ENCODE data around the gene NCBP1. TPM values are rescaled to one million over a fixed set of nuclear protein-coding genes. Genes with fewer than 3 reads are reported as not detected.

NCBP1 gene
- total and polyA plus RNA-seq, 9 of the 15 experiments (the other 6 are each of a cell fraction or from before 2014, with no cell fraction given): 29.4 to 69.7 (median 57.5) TPM

DNA sequence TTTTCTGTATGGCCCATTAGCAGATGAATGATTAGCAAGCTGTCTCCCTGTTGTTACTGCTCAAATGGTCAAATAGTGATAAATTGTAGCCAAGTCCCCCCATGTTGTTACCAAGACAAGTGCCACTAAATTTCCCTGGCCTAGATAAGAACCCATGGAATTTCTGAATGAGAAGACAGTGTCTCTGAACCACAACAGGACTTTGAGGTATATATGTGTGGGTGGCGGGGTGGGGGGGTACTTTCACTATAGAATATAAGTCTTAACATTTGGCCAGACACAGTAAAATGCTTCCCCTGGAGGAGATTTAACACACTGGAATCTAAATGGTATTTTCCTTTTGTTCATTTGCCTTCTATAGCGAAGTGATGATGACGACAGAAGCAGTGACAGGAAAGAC, 34.9 kb downstream of the NCBP1 start (continued):
- TF ChIP-seq MAZ (CRISPR knock-in tag; conservative IDR thresholded peaks at IDR 0.05 in 1 of 2, IDR thresholded peaks at IDR 0.05 in 1 of 2) (no peak), HDAC2 (IDR thresholded peaks at IDR 0.05) (no peak), IRF2 (CRISPR knock-in tag; IDR thresholded peaks at IDR 0.05) (no peak)

DNA sequence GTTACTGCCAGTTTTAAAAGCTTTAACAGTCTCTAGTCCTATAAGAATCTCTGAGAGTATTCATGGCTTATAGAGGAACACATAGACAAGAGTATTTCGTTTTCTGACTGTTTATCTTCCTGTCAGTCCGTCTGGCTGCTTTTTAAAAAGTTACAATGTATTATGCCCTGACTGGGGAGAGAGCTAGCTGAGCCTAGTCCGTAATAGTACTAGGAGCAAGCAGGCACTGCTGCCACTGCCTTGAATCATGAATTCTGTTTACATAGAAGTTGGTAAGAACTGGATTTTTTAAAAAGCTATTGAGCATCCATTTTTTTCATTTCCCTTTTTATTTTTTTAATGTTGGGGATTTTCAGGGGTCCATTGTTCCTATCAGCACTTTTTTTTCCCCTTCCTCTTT, 37.0 kb downstream of the NCBP1 start:
- no TSS peak for BruUV-seq (replicated peaks)
- TF ChIP-seq FOSL1 (tag; conservative IDR thresholded peaks at IDR 0.05) (no peak), SMARCA5 (IDR thresholded peaks at IDR 0.05) (no peak), MYNN (IDR thresholded peaks at IDR 0.05) (no peak), MYNN (CRISPR knock-in tag; IDR thresholded peaks at IDR 0.05) (no peak), E2F3 (CRISPR knock-in tag; IDR thresholded peaks at IDR 0.05) (no peak), SP1 (CRISPR knock-in tag; IDR thresholded peaks at IDR 0.05) (no peak), PRMT5 (CRISPR knock-in tag; IDR thresholded peaks at IDR 0.05) (no peak), IFI16 (CRISPR knock-in tag; IDR thresholded peaks at IDR 0.05) (no peak), FOXP1 (CRISPR knock-in tag; IDR thresholded peaks at IDR 0.05) (no peak), NCOA1 (IDR thresholded peaks at IDR 0.05; ENCODE audit: low read depth) (no peak)
- Histone ChIP-seq H4K20me1 (replicated peaks; ENCODE audit: control insufficient read depth, insufficient read depth, low read length) (no peaks in the 10 kb centered on the region), H3K79me2 (ENCODE audit: control insufficient read depth, insufficient read depth, low read length) (no peaks in the 10 kb centered on the region), H3K4me2 (ENCODE audit: insufficient read depth, low read length) (no peak overlapping the region), H3K27ac (ENCODE audit: extremely low read depth, low read depth, low read length) (no peak overlapping the region), H3K36me3 (ENCODE audit: control insufficient read depth, insufficient read depth, low read length) (peaks cover 99% of the 10 kb centered on the region), H3K27me3 (ENCODE audit: control insufficient read depth in 2 of 2, insufficient read depth in 2 of 2, low read length in 2 of 2) (no peaks in the 10 kb centered on the region), H2AFZ (ENCODE audit: low read depth, low read length) (no peak overlapping the region), H3K9me3 (replicated peaks; ENCODE audit: control insufficient read depth, insufficient read depth, low read depth, low read length) (no peaks in the 10 kb centered on the region), H3K4me3 (no peak overlapping the region), H3K9ac (ENCODE audit: insufficient read depth in 1 of 2, low read depth in 2 of 2, low read length in 2 of 2) (no peak overlapping the region), H3K4me1 (replicated peaks in 1 of 2; ENCODE audit: control insufficient read depth in 2 of 2, insufficient read depth in 2 of 2, low read length in 2 of 2) (no peaks in the 10 kb centered on the region), H3K9me1 (ENCODE audit: control insufficient read depth, insufficient read depth, low read length) (no peaks in the 10 kb centered on the region)
- intact Hi-C loops (cut with micrococcal nuclease): no loop called here
- WGBS (ENCODE audit: insufficient coverage, low coverage, missing lambda C conversion rate): 78% methylated on average over 3 of the region's 3 CpGs
- in situ Hi-C loops (cut with MboI): no loop called here
- no peak for DNase-seq (ENCODE audit: extremely low read depth in 1 of 4, low spot score in 3 of 4)
- CTCF ChIA-PET (ENCODE audit: low intra/inter-chr PET ratio): no interaction called here
- POLR2A ChIA-PET: interaction anchor here (0.7 to 1.5 kb wide), 4 partner anchors 10 to 29 kb away, joined by 3 to 4 read pairs (median 3); no protein-coding TSS in a partner anchor
- no peak for FAIRE-seq
- no peak for ATAC-seq
